Measurements from ENCODE around the gene MRPS18A.

GRCh38 chr6:43625393-43625992 is 62.1 kb downstream of the MRPS18A start:
- no peak for TF ChIP-seq POLR2AphosphoS5 (IDR thresholded peaks at IDR 0.05)
- no peak for TF ChIP-seq CTCF (IDR thresholded peaks at IDR 0.05)
- no peak for TF ChIP-seq POLR2A (IDR thresholded peaks at IDR 0.05)
